GM18870 (cell line): ENCODE data around the gene RAB5B.
A peak's percentile ranks its signal among the peaks of the same experiment; 100 is the strongest.

Experiments
- ATAC-seq: cut with Tn5 transposase; IDR thresholded peaks from one replicate; pipeline ENCODE4 v1.9.1; 2021; ENCODE audit warnings: moderate library complexity; ENCODE audit not compliant: unreplicated experiment

The RAB5B gene

GRCh38 chr12:55973599-55974307, at the start of gene RAB5B:
Gene RAB5B, plus strand, starts transcription at chr12:55974078. Its CDS starts 12,883 bp downstream, at chr12:55986961.
- ATAC-seq: peak; percentile 94

- ATAC-seq: no peak
Observed at GRCh38 chr12:55925371-55925770, 48.5 kb upstream of the RAB5B start.

- ATAC-seq: no peak
Observed at GRCh38 chr12:55925870-55926737, 47.8 kb upstream of the RAB5B start.

GRCh38 chr12:55926738-55927587, 46.9 kb upstream of the RAB5B start:
- ATAC-seq: peak; percentile 42

- peak; percentile 27 for ATAC-seq
Observed at GRCh38 chr12:55927588-55928502, 46.0 kb upstream of the RAB5B start, which contains the start of gene PYM1. Gene PYM1, minus strand, starts transcription at chr12:55927894. Its CDS starts 133 bp downstream, at chr12:55927761.

GRCh38 chr12:55929306-55929791, 44.5 kb upstream of the RAB5B start:
- ATAC-seq: peak; percentile 25

GRCh38 chr12:55930771-55931316, 43.0 kb upstream of the RAB5B start, which contains the start of gene DGKA:
Gene DGKA, plus strand, starts transcription at chr12:55931162. Its CDS starts 5,342 bp downstream, at chr12:55936504.
- ATAC-seq: no peak

- no peak for ATAC-seq
Observed at GRCh38 chr12:55931317-55931779, 42.5 kb upstream of the RAB5B start.

- ATAC-seq: no peak
Observed at GRCh38 chr12:55931780-55932550, 41.9 kb upstream of the RAB5B start.

- no peak for ATAC-seq
Observed at GRCh38 chr12:55932551-55932910, 41.3 kb upstream of the RAB5B start.

- ATAC-seq: no peak
Observed at GRCh38 chr12:55933169-55933798, 40.6 kb upstream of the RAB5B start.

- ATAC-seq: no peak
Observed at GRCh38 chr12:55933799-55934742, 39.8 kb upstream of the RAB5B start.

- no peak for ATAC-seq
Observed at GRCh38 chr12:55934773-55935172, 39.1 kb upstream of the RAB5B start.

- no peak for ATAC-seq
Observed at GRCh38 chr12:55935738-55936151, 38.1 kb upstream of the RAB5B start.

- ATAC-seq: no peak
Observed at GRCh38 chr12:55937981-55938380, 35.9 kb upstream of the RAB5B start.

GRCh38 chr12:55938826-55939501, 34.9 kb upstream of the RAB5B start:
- no peak for ATAC-seq
